DND-41 (cell line): ENCODE measurements around the gene NECAP2.

ENCODE experiments used
- ATAC-seq: fragments of 200-7000 bp; cut with Tn5 transposase; 3 replicates; pipeline ENCODE4 v1.9.1; 2021; ENCODE audit warnings: low read depth; ENCODE audit not compliant: insufficient read depth
- DNase-seq: peaks from one replicate; pipeline ENCODE4 v3.0.0-alpha.2; 2020
- H2AFZ ChIP-seq: 2 replicates; pipeline ENCODE4 v1.6.0; 2012; ENCODE audit warnings: low read depth, low read length
- H3K27ac ChIP-seq: 2 replicates; pipeline ENCODE4 v1.5.1; 2012; ENCODE audit warnings: low read length, inconsistent platforms
- H3K27me3 ChIP-seq: fragments of 200-600 bp; sonication (generic); 2 replicates; pipeline ENCODE4 v1.6.0; 2012; ENCODE audit warnings: low read length, mild to moderate bottlenecking, inconsistent platforms; ENCODE audit not compliant: insufficient read depth, poor library complexity
- H3K36me3 ChIP-seq: 2 replicates; pipeline ENCODE4 v1.5.1; 2012; ENCODE audit warnings: low read length, inconsistent platforms; ENCODE audit not compliant: insufficient read depth
- H3K4me1 ChIP-seq: 2 replicates; pipeline ENCODE4 v1.5.1; 2012; ENCODE audit warnings: mild to moderate bottlenecking, low read length; ENCODE audit not compliant: insufficient read depth
- H3K4me2 ChIP-seq: 2 replicates; pipeline ENCODE4 v1.6.0; 2012; ENCODE audit warnings: mild to moderate bottlenecking, moderate library complexity, low read length, inconsistent platforms; ENCODE audit not compliant: insufficient read depth
- H3K4me3 ChIP-seq, 2 experiments: fragments of 200-600 bp in 1 of 2; shearing (Covaris generic) in 1 of 2; 2 replicates each; pipeline ENCODE4 v1.5.1; 2012 to 2016; ENCODE audit warnings: inconsistent platforms in 2 of 2, low read length in 2 of 2, mild to moderate bottlenecking in 2 of 2, low read depth in 1 of 2, moderate library complexity in 1 of 2
- H3K79me2 ChIP-seq: 2 replicates; pipeline ENCODE4 v1.6.0; 2012; ENCODE audit warnings: low read length, inconsistent platforms; ENCODE audit not compliant: insufficient read depth
- H3K9ac ChIP-seq: 2 replicates; pipeline ENCODE4 v1.6.0; 2012; ENCODE audit warnings: low read depth, mild to moderate bottlenecking, inconsistent platforms, low read length, moderate library complexity
- H3K9me3 ChIP-seq: 2 replicates; pipeline ENCODE4 v1.5.1; 2012; ENCODE audit warnings: low read length, moderate library complexity, mild to moderate bottlenecking, inconsistent platforms; ENCODE audit not compliant: insufficient read depth, severe bottlenecking
- H4K20me1 ChIP-seq: 2 replicates; pipeline ENCODE4 v1.6.0; 2012; ENCODE audit warnings: low read length; ENCODE audit not compliant: insufficient read depth
- EZH2 ChIP-seq: IDR thresholded peaks from 3 replicates; pipeline ENCODE4 v1.6.1; 2012; ENCODE audit warnings: borderline replicate concordance, low read depth, mild to moderate bottlenecking, moderate library complexity, low read length, inconsistent platforms; ENCODE audit not compliant: severe bottlenecking
- TF ChIP-seq, protein P1 (sequence below): IDR thresholded peaks from 2 replicates; pipeline ENCODE4 v1.5.1; 2012; ENCODE audit warnings: borderline replicate concordance, low read length, moderate library complexity, mild to moderate bottlenecking; ENCODE audit not compliant: poor library complexity, severe bottlenecking; ENCODE audit errors: extremely low read depth

Gene NECAP2

DNA sequence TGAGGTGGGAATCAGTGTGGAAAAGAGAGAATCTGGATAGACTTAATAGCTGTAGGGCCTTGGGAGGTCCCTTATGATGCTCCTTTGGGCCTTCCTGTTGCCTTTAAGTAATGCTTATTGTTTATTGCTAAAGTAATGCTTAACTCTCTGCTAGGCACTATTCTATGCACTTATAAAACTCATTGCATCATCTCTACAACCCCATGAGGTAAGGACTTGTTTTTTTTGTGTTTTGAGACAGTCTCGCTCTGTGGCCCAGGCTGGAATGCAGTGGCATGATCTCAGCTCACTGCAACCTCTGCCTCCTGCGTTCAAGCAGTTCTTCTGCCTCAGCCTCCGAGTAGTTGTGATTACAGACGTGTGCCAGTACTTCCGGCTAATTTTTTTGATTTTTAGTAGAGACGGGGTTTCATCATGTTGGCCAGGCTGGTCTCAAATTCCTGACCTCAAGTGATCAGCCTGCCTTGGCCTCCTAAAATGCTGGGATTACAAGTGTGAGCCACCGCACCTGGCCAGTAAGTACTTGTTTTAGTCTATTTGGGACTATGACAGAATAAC, 22.3 kb downstream of the NECAP2 start:
- no peaks in the 10 kb centered on the region for H3K79me2 ChIP-seq
- H3K4me1 ChIP-seq = no peaks in the 10 kb centered on the region
- ATAC-seq (no peak), DNase-seq (no peak)
- H3K27ac ChIP-seq = no peak overlapping the region
- H3K9me3 ChIP-seq = no peaks in the 10 kb centered on the region
- no peaks in the 10 kb centered on the region for H4K20me1 ChIP-seq
- no peak overlapping the region for H3K4me3 ChIP-seq
- no peak overlapping the region for H3K9ac ChIP-seq
- TF ChIP-seq, protein P1, sequence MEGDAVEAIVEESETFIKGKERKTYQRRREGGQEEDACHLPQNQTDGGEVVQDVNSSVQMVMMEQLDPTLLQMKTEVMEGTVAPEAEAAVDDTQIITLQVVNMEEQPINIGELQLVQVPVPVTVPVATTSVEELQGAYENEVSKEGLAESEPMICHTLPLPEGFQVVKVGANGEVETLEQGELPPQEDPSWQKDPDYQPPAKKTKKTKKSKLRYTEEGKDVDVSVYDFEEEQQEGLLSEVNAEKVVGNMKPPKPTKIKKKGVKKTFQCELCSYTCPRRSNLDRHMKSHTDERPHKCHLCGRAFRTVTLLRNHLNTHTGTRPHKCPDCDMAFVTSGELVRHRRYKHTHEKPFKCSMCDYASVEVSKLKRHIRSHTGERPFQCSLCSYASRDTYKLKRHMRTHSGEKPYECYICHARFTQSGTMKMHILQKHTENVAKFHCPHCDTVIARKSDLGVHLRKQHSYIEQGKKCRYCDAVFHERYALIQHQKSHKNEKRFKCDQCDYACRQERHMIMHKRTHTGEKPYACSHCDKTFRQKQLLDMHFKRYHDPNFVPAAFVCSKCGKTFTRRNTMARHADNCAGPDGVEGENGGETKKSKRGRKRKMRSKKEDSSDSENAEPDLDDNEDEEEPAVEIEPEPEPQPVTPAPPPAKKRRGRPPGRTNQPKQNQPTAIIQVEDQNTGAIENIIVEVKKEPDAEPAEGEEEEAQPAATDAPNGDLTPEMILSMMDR = no peak
- TF ChIP-seq EZH2 = no peak
- H3K27me3 ChIP-seq = no peaks in the 10 kb centered on the region
- no peak overlapping the region for H2AFZ ChIP-seq
- no peak overlapping the region for H3K4me2 ChIP-seq
- peaks cover 42% of the 10 kb centered on the region for H3K36me3 ChIP-seq

DNA sequence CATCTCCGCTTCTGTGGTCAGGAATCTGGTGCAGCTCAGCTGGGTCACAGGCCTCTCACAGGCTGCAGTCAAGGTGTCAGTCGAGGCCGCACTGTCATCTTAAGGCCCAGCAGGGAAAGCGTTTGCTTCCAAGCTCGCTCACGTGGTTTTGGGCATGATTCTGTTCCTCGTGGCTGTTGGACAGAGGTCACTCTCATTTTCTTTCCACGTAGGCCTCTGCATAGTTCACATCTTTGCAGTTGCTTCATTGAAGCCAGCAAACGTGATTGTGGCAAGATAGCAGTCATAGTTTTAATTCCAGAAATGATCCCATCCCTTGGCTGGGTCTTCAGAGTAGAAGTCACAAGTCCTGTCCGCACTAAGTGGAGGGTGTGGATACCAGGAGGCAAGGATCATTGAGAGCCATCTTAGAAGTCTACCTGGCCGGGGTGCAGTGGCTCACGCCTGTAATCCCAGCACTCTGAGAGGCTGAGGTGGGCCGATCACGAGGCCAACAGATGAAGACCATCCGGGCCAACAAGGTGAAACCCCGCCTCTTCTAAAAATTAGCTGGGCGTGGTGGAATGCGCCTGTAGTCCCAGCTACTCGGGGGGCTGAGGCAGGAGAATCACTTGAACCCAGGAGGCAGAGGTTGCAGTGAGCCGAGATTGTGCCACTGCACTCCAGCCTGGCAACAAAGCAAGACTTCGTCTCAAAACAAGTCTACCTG, 24.5 kb downstream of the NECAP2 start:
- Histone ChIP-seq H3K27me3 (no peaks in the 10 kb centered on the region), H4K20me1 (no peaks in the 10 kb centered on the region), H3K79me2 (no peaks in the 10 kb centered on the region), H3K9ac (no peak overlapping the region), H3K27ac (no peak overlapping the region), H3K4me3 (no peak overlapping the region), H3K4me1 (no peaks in the 10 kb centered on the region), H3K9me3 (no peaks in the 10 kb centered on the region), H2AFZ (no peak overlapping the region), H3K4me2 (no peak overlapping the region), H3K36me3 (peaks cover 22% of the 10 kb centered on the region)
- TF ChIP-seq, protein P1 = no peak
- no peak for TF ChIP-seq EZH2
- DNase-seq = no peak
- ATAC-seq = no peak

DNA sequence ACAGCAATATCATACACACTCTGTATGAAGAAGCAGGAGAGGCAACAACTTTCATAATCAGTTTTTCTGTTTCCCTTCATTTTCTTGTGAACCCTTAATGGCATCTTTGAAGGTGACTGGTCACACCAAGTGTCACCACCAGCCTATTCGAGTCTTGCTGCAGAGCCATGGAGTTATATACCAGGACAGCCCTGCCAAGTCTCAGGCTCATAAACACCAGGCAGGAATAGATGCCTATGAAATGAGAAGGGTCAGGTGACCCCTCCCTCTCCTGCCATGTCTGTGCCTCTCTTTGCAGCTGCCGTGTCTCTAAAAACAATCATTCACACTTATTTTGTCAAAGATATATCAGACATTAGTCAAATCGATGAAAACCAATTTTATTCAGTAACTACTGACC, 28.0 kb downstream of the NECAP2 start:
- Histone ChIP-seq H3K36me3 (peaks cover 10% of the 10 kb centered on the region), H4K20me1 (no peaks in the 10 kb centered on the region), H3K9ac (no peak overlapping the region), H3K4me1 (no peaks in the 10 kb centered on the region), H3K27ac (no peak overlapping the region), H3K79me2 (no peaks in the 10 kb centered on the region), H3K27me3 (no peaks in the 10 kb centered on the region), H2AFZ (no peak overlapping the region), H3K9me3 (no peaks in the 10 kb centered on the region), H3K4me2 (no peak overlapping the region), H3K4me3 (no peak overlapping the region)
- ATAC-seq = no peak
- TF ChIP-seq, protein P1 = no peak
- no peak for TF ChIP-seq EZH2
- no peak for DNase-seq
